WTC11 (cell line): ENCODE measurements around the gene SSTR5. TPM values are rescaled to one million over a fixed set of nuclear protein-coding genes. Genes with fewer than 3 reads are reported as not detected.

Experiments
- ATAC-seq: fragments of 200-7000 bp; cut with Tn5 transposase; 2 replicates; pipeline ENCODE4 v1.10.0; 2021; ENCODE audit warnings: mild to moderate bottlenecking, moderate library complexity
- CTCF ChIA-PET: fragments of 300-600 bp; sonication (Branson Sonifier 250); formaldehyde crosslinking; loops from one replicate; lab custom pipeline; 2021; ENCODE audit warnings: antibody characterized with exemption; lab: Charles Lee
- POLR2A ChIA-PET: fragments of 350-600 bp; sonication (Branson Sonifier 250); formaldehyde crosslinking; loops from one replicate; lab custom pipeline; 2021; ENCODE audit warnings: antibody characterized with exemption; lab: Charles Lee
- DNase-seq: peaks from one replicate; pipeline ENCODE4 v3.0.0; 2021; ENCODE audit warnings: low spot score
- H3K27ac Mint-ChIP-seq: 2 replicates; pipeline ENCODE4 v1.8.0; 2021; ENCODE audit warnings: mixed read lengths
- H3K27me3 Mint-ChIP-seq: 2 replicates; pipeline ENCODE4 v1.8.0; 2021; ENCODE audit warnings: low read depth, mild to moderate bottlenecking, moderate library complexity, mixed read lengths
- H3K36me3 Mint-ChIP-seq: 2 replicates; pipeline ENCODE4 v1.8.0; 2021; ENCODE audit warnings: mixed read lengths
- H3K4me1 Mint-ChIP-seq: 2 replicates; pipeline ENCODE4 v1.8.0; 2022; ENCODE audit warnings: mixed read lengths
- H3K4me3 Mint-ChIP-seq: 2 replicates; pipeline ENCODE4 v1.8.0; 2021; ENCODE audit warnings: mild to moderate bottlenecking, moderate library complexity, mixed read lengths
- H3K9me3 Mint-ChIP-seq: 2 replicates; pipeline ENCODE4 v1.8.0; 2021; ENCODE audit warnings: mixed read lengths
- ATF3 ChIP-seq: sonication (generic); formaldehyde crosslinking; conservative IDR thresholded peaks from 2 replicates; pipeline ENCODE4 v1.8.1; 2022; ENCODE audit warnings: mild to moderate bottlenecking, missing genetic modification reagents
- CREM ChIP-seq: sonication (generic); formaldehyde crosslinking; IDR thresholded peaks from 2 replicates; pipeline ENCODE4 v1.8.1; 2022; ENCODE audit warnings: mild to moderate bottlenecking, missing genetic modification reagents, moderate library complexity
- ELF4 ChIP-seq: sonication (generic); formaldehyde crosslinking; IDR thresholded peaks from 2 replicates; pipeline ENCODE4 v1.8.1; 2022; ENCODE audit warnings: low read depth, mild to moderate bottlenecking, moderate library complexity, missing genetic modification reagents
- ETV6 ChIP-seq: sonication (generic); formaldehyde crosslinking; IDR thresholded peaks from 2 replicates; pipeline ENCODE4 v1.8.1; 2022; ENCODE audit warnings: mild to moderate bottlenecking, missing genetic modification reagents
- GABPB1 ChIP-seq: sonication (generic); formaldehyde crosslinking; IDR thresholded peaks from 2 replicates; pipeline ENCODE4 v1.8.1; 2023; ENCODE audit warnings: mild to moderate bottlenecking, missing genetic modification reagents
- IRF1 ChIP-seq: sonication (generic); formaldehyde crosslinking; IDR thresholded peaks from 2 replicates; pipeline ENCODE4 v1.8.0; 2023; ENCODE audit warnings: missing genetic modification reagents
- NR3C1 ChIP-seq: sonication (generic); formaldehyde crosslinking; conservative IDR thresholded peaks from 2 replicates; pipeline ENCODE4 v1.8.1; 2023; ENCODE audit warnings: low read depth, mild to moderate bottlenecking, missing genetic modification reagents
- TP53 ChIP-seq: sonication (generic); formaldehyde crosslinking; IDR thresholded peaks from 2 replicates; pipeline ENCODE4 v1.8.1; 2023; ENCODE audit warnings: mild to moderate bottlenecking, missing genetic modification reagents
- ZBTB21 ChIP-seq: sonication (generic); formaldehyde crosslinking; IDR thresholded peaks from 2 replicates; pipeline ENCODE4 v1.8.1; 2023; ENCODE audit warnings: mild to moderate bottlenecking, missing genetic modification reagents, borderline replicate concordance
- ZNF219 ChIP-seq: sonication (generic); formaldehyde crosslinking; IDR thresholded peaks from 2 replicates; pipeline ENCODE4 v1.8.0; 2023; ENCODE audit warnings: missing genetic modification reagents, mild to moderate bottlenecking, borderline replicate concordance
- total RNA-seq: library from RNA; stranded (reverse); gene quantifications from 3 replicates; pipeline ENCODE4 v1.2.3, GENCODE V29; 2021
- TF ChIP-seq, protein P1 (sequence below): sonication (generic); formaldehyde crosslinking; IDR thresholded peaks from 2 replicates; pipeline ENCODE4 v1.8.1; 2023; ENCODE audit warnings: mild to moderate bottlenecking, missing genetic modification reagents
- TF ChIP-seq, protein P2 (sequence below): fragments of 200-600 bp; IDR thresholded peaks from 2 replicates; pipeline ENCODE4 v1.8.0; 2022; ENCODE audit warnings: antibody characterized with exemption
- TF ChIP-seq, protein P3 (sequence below): sonication (generic); formaldehyde crosslinking; IDR thresholded peaks from 2 replicates; pipeline ENCODE4 v1.8.1; 2023; ENCODE audit warnings: mild to moderate bottlenecking, missing genetic modification reagents, moderate library complexity
- TF ChIP-seq, protein P4 (sequence below): sonication (generic); formaldehyde crosslinking; IDR thresholded peaks from 2 replicates; pipeline ENCODE4 v1.8.1; 2022; ENCODE audit warnings: low read depth, mild to moderate bottlenecking, moderate library complexity, missing genetic modification reagents, borderline replicate concordance

Gene SSTR5
- total RNA-seq, 1 experiment from 2014 or later: 0.61 TPM

DNA sequence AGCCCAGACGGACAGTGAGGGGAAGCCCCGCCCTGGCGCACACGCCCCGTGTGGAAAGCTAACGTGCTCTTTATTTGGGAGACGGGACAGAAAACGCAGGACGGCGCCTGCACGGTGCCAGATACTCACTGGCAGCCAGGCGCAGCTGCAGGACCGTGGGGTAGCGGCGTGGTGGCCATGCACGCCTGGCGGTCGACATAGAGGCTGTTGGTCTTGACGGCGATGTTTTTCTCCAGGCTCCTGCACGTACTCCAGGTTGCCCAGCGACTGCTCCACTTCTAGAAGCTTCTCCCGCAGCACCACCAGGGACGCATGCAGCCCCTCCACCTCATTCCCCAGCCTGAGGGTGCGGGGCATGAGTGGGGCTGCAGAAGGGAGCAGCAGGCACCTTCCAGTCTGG lies 28.6 kb downstream of the SSTR5 start:
- CTCF ChIA-PET: interaction anchor here (0.7 to 3.7 kb wide), 3 partner anchors 27 to 120 kb away, joined by 3 to 13 read pairs (median 4); no protein-coding TSS in a partner anchor
- DNase-seq: no peak

DNA sequence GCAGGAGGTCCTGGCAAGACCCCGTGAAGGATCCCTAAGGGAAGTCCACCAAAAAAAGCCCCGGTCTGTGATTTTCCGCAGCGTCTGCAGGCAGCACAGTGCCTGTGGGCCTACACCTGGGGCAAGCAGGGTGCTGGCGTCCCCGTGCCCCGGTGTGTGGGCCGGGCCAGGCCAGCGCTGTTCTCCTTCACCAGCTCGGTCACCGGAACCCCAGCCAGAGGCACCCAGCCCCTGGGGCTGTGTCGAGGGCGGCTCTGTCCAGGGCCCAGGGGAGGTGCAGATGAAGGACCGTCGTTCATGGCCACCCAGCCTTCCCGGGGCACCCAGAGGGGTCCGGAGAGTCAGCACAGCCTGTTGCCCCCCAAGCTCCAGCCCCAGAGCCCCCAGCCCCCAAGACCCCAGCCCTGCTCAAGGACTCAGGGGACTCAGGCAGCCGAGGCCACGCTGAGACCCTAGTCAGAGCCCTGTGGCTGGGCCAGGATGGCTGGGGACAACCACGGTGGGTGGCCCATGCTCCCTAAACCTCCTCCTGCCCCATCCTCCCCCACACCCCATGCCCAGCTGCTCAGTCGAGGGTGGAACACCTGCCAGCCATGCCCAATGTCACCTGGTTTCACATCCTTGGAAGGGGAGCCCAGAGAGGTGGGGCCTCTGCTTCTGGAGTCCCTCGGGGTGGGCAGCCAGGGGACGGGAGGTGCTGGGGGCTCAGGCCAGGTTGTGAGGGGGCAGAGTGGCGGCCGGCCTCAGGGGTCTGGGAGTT lies 29.2 kb downstream of the SSTR5 start:
- ATAC-seq: no peak
- POLR2A ChIA-PET: no interaction called here
- TF ChIP-seq ZNF219 (CRISPR knock-in tag): no peak
- no peak for TF ChIP-seq NR3C1
- CTCF ChIA-PET: interaction anchor here (0.7 to 3.7 kb wide), 2 partner anchors 28 to 121 kb away, joined by 3 to 13 read pairs; no protein-coding TSS in a partner anchor
- H3K4me3 Mint-ChIP-seq: no peak overlapping the region
- no peaks in the 10 kb centered on the region for H3K4me1 Mint-ChIP-seq
- H3K9me3 Mint-ChIP-seq: no peaks in the 10 kb centered on the region
- DNase-seq: no peak
- H3K27ac Mint-ChIP-seq: no peak overlapping the region
- H3K36me3 Mint-ChIP-seq: no peaks in the 10 kb centered on the region
- no peaks in the 10 kb centered on the region for H3K27me3 Mint-ChIP-seq

More for the DNA sequence above, 28.6 kb downstream of the SSTR5 start:
- POLR2A ChIA-PET: no interaction called here
- H3K9me3 Mint-ChIP-seq: no peaks in the 10 kb centered on the region
- H3K27ac Mint-ChIP-seq: no peak overlapping the region
- no peak overlapping the region for H3K4me3 Mint-ChIP-seq
- no peak for ATAC-seq
- H3K27me3 Mint-ChIP-seq: no peaks in the 10 kb centered on the region
- H3K4me1 Mint-ChIP-seq: no peaks in the 10 kb centered on the region
- TF ChIP-seq, protein P1, sequence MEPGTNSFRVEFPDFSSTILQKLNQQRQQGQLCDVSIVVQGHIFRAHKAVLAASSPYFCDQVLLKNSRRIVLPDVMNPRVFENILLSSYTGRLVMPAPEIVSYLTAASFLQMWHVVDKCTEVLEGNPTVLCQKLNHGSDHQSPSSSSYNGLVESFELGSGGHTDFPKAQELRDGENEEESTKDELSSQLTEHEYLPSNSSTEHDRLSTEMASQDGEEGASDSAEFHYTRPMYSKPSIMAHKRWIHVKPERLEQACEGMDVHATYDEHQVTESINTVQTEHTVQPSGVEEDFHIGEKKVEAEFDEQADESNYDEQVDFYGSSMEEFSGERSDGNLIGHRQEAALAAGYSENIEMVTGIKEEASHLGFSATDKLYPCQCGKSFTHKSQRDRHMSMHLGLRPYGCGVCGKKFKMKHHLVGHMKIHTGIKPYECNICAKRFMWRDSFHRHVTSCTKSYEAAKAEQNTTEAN (CRISPR knock-in tag): no peak
- TF ChIP-seq CREM (CRISPR knock-in tag): no peak
- TF ChIP-seq, protein P2, sequence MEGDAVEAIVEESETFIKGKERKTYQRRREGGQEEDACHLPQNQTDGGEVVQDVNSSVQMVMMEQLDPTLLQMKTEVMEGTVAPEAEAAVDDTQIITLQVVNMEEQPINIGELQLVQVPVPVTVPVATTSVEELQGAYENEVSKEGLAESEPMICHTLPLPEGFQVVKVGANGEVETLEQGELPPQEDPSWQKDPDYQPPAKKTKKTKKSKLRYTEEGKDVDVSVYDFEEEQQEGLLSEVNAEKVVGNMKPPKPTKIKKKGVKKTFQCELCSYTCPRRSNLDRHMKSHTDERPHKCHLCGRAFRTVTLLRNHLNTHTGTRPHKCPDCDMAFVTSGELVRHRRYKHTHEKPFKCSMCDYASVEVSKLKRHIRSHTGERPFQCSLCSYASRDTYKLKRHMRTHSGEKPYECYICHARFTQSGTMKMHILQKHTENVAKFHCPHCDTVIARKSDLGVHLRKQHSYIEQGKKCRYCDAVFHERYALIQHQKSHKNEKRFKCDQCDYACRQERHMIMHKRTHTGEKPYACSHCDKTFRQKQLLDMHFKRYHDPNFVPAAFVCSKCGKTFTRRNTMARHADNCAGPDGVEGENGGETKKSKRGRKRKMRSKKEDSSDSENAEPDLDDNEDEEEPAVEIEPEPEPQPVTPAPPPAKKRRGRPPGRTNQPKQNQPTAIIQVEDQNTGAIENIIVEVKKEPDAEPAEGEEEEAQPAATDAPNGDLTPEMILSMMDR: no peak
- no peaks in the 10 kb centered on the region for H3K36me3 Mint-ChIP-seq

DNA sequence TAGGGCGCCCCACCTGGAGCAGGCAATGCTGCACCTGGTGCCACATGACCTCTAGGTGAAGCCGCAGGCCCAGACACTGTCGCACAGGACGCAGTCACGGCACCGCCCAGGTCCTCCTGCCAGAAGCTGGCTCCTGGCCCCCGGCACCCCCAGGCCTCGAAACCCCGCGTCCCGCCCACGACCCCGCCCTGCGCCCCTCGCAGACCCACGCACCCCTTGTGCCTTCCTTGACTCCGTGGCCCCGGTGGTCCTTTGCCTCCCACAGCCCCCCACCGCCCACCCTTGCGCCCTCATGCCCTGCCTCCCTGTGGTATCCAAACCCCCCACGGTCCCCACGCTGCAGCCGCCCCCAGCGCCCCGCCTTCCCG lies 29.8 kb downstream of the SSTR5 start:
- TF ChIP-seq, protein P3, sequence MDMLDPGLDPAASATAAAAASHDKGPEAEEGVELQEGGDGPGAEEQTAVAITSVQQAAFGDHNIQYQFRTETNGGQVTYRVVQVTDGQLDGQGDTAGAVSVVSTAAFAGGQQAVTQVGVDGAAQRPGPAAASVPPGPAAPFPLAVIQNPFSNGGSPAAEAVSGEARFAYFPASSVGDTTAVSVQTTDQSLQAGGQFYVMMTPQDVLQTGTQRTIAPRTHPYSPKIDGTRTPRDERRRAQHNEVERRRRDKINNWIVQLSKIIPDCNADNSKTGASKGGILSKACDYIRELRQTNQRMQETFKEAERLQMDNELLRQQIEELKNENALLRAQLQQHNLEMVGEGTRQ (CRISPR knock-in tag): 0 out of 2 replicates have a peak, but pooled peaks have one; percentile 17
- no peak for TF ChIP-seq ATF3 (CRISPR knock-in tag)
- H3K9me3 Mint-ChIP-seq: no peaks in the 10 kb centered on the region
- ChIA-PET POLR2A (no interaction called here), CTCF (interaction anchor here (0.9 to 1.5 kb wide), 5 partner anchors 9 to 362 kb away, joined by 3 to 10 read pairs (median 7); partner anchors contain the start of gene CIAO3)
- no peak overlapping the region for H3K27ac Mint-ChIP-seq
- ATAC-seq (no peak), DNase-seq (no peak)
- H3K27me3 Mint-ChIP-seq: no peaks in the 10 kb centered on the region
- H3K4me1 Mint-ChIP-seq: no peaks in the 10 kb centered on the region
- H3K36me3 Mint-ChIP-seq: no peaks in the 10 kb centered on the region
- no peak overlapping the region for H3K4me3 Mint-ChIP-seq

- no peak overlapping the region for H3K27ac Mint-ChIP-seq
- DNase-seq (peak; percentile 73), ATAC-seq (peak; percentile 45)
- CTCF ChIA-PET: interaction anchor here (0.6 to 1.5 kb wide), 42 partner anchors 9 to 602 kb away, joined by 3 to 18 read pairs (median 4); partner anchors contain the start of genes CHTF18, CIAO3, MAPK8IP3 and RPUSD1
- POLR2A ChIA-PET: interaction anchor here (1.0 kb wide), 1 partner anchor 78 kb away, joined by 3 read pairs; no protein-coding TSS in a partner anchor
- no peaks in the 10 kb centered on the region for H3K36me3 Mint-ChIP-seq
- no peaks in the 10 kb centered on the region for H3K4me1 Mint-ChIP-seq
- no peaks in the 10 kb centered on the region for H3K9me3 Mint-ChIP-seq
- H3K27me3 Mint-ChIP-seq: no peaks in the 10 kb centered on the region
- peak overlapping the region; percentile 36 for H3K4me3 Mint-ChIP-seq
- TF ChIP-seq ELF4 (CRISPR knock-in tag) (no peak), IRF1 (CRISPR knock-in tag) (no peak), ZBTB21 (CRISPR knock-in tag) (0 out of 2 replicates have a peak, but pooled peaks have one; percentile 70), GABPB1 (no peak), TP53 (CRISPR knock-in tag) (peak; percentile 54; the same call in 1 of the 2 replicates), ETV6 (CRISPR knock-in tag) (0 out of 2 replicates have a peak, but pooled peaks have one; percentile 58)
- TF ChIP-seq, protein P2: peak; percentile 82
- TF ChIP-seq, protein P3 (CRISPR knock-in tag): peak; percentile 21; the same call in 1 of the 2 replicates
- TF ChIP-seq, protein P4, sequence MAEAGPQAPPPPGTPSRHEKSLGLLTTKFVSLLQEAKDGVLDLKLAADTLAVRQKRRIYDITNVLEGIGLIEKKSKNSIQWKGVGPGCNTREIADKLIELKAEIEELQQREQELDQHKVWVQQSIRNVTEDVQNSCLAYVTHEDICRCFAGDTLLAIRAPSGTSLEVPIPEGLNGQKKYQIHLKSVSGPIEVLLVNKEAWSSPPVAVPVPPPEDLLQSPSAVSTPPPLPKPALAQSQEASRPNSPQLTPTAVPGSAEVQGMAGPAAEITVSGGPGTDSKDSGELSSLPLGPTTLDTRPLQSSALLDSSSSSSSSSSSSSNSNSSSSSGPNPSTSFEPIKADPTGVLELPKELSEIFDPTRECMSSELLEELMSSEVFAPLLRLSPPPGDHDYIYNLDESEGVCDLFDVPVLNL: no peak
These were observed 30.5 kb downstream of the SSTR5 start for GRCh38 chr16:1102921-1103635.
